Kidney (tissue), 14 donors: ENCODE data around the gene POU2F3. TPM values are rescaled to one million over a fixed set of nuclear protein-coding genes. Genes with fewer than 3 reads are reported as not detected.

Experiments used
- DNase-seq, 5 donors: peaks; one replicate each; pipeline ENCODE4 v3.0.0-alpha.2; 2013 to 2020
- FAIRE-seq: peaks from 2 replicates; lab custom pipeline; 2012; peaks lifted over from hg19 to GRCh38; lab: Jason Lieb, UNC
- H3K27ac ChIP-seq, 2 donors: one replicate each; pipeline ENCODE4 v1.7.0; 2013; ENCODE audit warnings: low read depth in 2 of 2, low read length in 2 of 2, inconsistent platforms in 1 of 2
- H3K27me3 ChIP-seq: one replicate; pipeline ENCODE4 v1.7.1; 2013; ENCODE audit warnings: low read length, inconsistent platforms; ENCODE audit not compliant: control insufficient read depth, insufficient read depth
- H3K36me3 ChIP-seq, 3 donors: one replicate each; pipeline versions ENCODE4 v1.7.0 to v1.7.1; 2013; ENCODE audit warnings: low read length in 3 of 3, control low read depth in 1 of 3, inconsistent platforms in 1 of 3; ENCODE audit not compliant: insufficient read depth in 3 of 3, control insufficient read depth in 2 of 3
- H3K4me1 ChIP-seq, 3 donors: one replicate each; pipeline versions ENCODE4 v1.7.0 to v1.7.1; 2013; ENCODE audit warnings: low read length in 3 of 3, inconsistent platforms in 1 of 3, low read depth in 1 of 3; ENCODE audit not compliant: control insufficient read depth in 2 of 3, insufficient read depth in 2 of 3
- H3K4me3 ChIP-seq, 3 donors: one replicate each; pipeline versions ENCODE4 v1.7.0 to v1.8.1; 2013; ENCODE audit warnings: low read length in 3 of 3, control low read depth in 1 of 3, inconsistent platforms in 1 of 3
- H3K9ac ChIP-seq, 3 donors: one replicate each; pipeline versions ENCODE4 v1.7.0 to v1.7.1; 2013; ENCODE audit warnings: low read length in 3 of 3, control low read depth in 1 of 3, inconsistent platforms in 1 of 3
- H3K9me3 ChIP-seq, 3 donors: one replicate each; pipeline versions ENCODE4 v1.7.0 to v1.7.1; 2013; ENCODE audit warnings: low read length in 3 of 3, control low read depth in 1 of 3, inconsistent platforms in 1 of 3; ENCODE audit not compliant: control insufficient read depth in 2 of 3, insufficient read depth in 1 of 3
- CTCF ChIP-seq: IDR thresholded peaks from 3 replicates; pipeline ENCODE4 v1.5.1; 2012; ENCODE audit warnings: mild to moderate bottlenecking, moderate library complexity, borderline replicate concordance; ENCODE audit not compliant: insufficient read depth; ENCODE audit errors: extremely low read depth
- intact Hi-C: fragments of 100-400 bp; cut with DNase I; formaldehyde crosslinking; loops from one replicate; pipeline ENCODE4 v1.11.1; 2022
- polyA plus RNA-seq: library from polyadenylated mRNA; stranded (reverse); fragments of 350-450 nt; fragmentation: Illumina TruSeq; extraction: RNeasy Lipid Tissue Mini Kit (QIAGEN cat#74804); gene quantifications from one replicate; pipeline ENCODE4 v1.2.3, GENCODE V29; 2014; ENCODE audit warnings: low read depth, low replicate concordance; ENCODE audit not compliant: insufficient read depth
- total RNA-seq: library from RNA; stranded (reverse); fragmentation: NEBNext Ultra II Directional; extraction: Animal tissue kit (Norgen Biotek cat#: 25700); gene quantifications from one replicate; pipeline ENCODE4 v1.2.1, GENCODE V29; 2021
- donor health status: control.
- donor health status: control.
- donor health status: control.
- donor health status: control.
- donor health status: control.
- donor health status: DM: yes; HTN: yes; CAD: no.
- donor health status: Normal renal cell carcinoma (clear cell type).

POU2F3 gene
- total and polyA plus RNA-seq, 2 donors from 2014 or later = 0.85 to 1.2 TPM

- Histone ChIP-seq H3K36me3 (no peaks in the 10 kb centered on the region), H3K9me3 (no peaks in the 10 kb centered on the region), H3K4me3 (no peak overlapping the region), H3K27me3 (no peaks in the 10 kb centered on the region), H3K9ac (no peak overlapping the region), H3K4me1 (peaks cover 0 to 48% (median 44%) of the 10 kb centered on the region in 3 donors), H3K27ac (no peak overlapping the region)
- peak in 1 of 5 donors; percentile 41 for DNase-seq
- intact Hi-C loops = no loop called here
- no peak for TF ChIP-seq CTCF
- no peak for FAIRE-seq
Observed at GRCh38 chr11:120216426-120217102, 23.4 kb upstream of the POU2F3 start.

GRCh38 chr11:120217526-120217925 is 22.4 kb upstream of the POU2F3 start:
- FAIRE-seq (no peak), DNase-seq (no peak)
- no peak for TF ChIP-seq CTCF
- no peaks in the 10 kb centered on the region for H3K36me3 ChIP-seq
- H3K9ac ChIP-seq = no peak overlapping the region
- H3K9me3 ChIP-seq = no peaks in the 10 kb centered on the region
- intact Hi-C loops = no loop called here
- no peaks in the 10 kb centered on the region for H3K27me3 ChIP-seq
- H3K27ac ChIP-seq = no peak overlapping the region
- no peak overlapping the region for H3K4me3 ChIP-seq
- H3K4me1 ChIP-seq = peaks cover 0 to 48% (median 42%) of the 10 kb centered on the region in 3 donors

GRCh38 chr11:120217941-120218694 is 21.8 kb upstream of the POU2F3 start:
- no peak for DNase-seq
- no peak for TF ChIP-seq CTCF
- Histone ChIP-seq H3K9me3 (no peaks in the 10 kb centered on the region), H3K36me3 (no peaks in the 10 kb centered on the region), H3K9ac (no peak overlapping the region), H3K4me1 (peaks cover 0 to 43% (median 38%) of the 10 kb centered on the region in 3 donors), H3K4me3 (no peak overlapping the region), H3K27me3 (no peaks in the 10 kb centered on the region), H3K27ac (no peak overlapping the region)
- intact Hi-C loops = no loop called here
- no peak for FAIRE-seq
